ENCODE data around the gene BEAN1.

DNA sequence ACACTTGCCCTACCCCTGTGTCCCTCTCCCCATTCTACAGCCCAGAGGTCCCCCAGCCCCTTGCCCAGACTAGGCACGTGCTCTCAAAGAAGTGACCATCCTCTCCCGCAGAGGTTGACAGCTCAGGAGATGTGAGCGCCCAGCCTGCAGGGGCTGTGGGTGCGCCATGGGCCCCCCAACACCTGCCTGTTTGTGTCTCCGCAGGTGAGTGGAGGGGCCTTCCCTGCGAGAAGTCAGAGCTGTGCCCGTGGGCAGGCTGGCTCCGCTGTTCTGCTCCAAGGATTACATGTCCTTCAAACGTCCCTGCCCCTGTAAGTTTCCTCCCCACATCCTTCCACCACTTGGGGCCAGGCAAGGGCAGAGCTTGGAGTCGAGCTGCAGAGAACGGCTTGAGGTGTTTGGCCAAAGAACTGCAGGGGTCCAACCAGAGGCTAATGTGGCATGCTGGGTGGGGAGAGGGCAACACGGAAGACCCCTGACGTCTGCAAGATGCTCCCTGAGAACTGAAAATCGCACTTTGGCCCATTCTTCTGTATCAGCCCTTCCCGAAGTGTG is 10.4 kb downstream of the BEAN1 start:
- TF ChIP-seq MYNN (tag by site-specific recombination; IDR thresholded peaks at IDR 0.05; ENCODE audit: borderline replicate concordance) (no peak), ZNF23 (tag by site-specific recombination; IDR thresholded peaks at IDR 0.05; ENCODE audit: borderline replicate concordance) (no peak), SP2 (tag by site-specific recombination; IDR thresholded peaks at IDR 0.05) (no peak), ZBTB8A (tag by site-specific recombination; IDR thresholded peaks at IDR 0.05) (no peak), CTCF (tag by site-specific recombination; IDR thresholded peaks at IDR 0.05) (no peak), ZNF140 (tag by site-specific recombination; IDR thresholded peaks at IDR 0.05) (no peak), ZBTB7A (tag by site-specific recombination; IDR thresholded peaks at IDR 0.05; ENCODE audit: low read depth) (no peak)
- TF ChIP-seq, protein P1, sequence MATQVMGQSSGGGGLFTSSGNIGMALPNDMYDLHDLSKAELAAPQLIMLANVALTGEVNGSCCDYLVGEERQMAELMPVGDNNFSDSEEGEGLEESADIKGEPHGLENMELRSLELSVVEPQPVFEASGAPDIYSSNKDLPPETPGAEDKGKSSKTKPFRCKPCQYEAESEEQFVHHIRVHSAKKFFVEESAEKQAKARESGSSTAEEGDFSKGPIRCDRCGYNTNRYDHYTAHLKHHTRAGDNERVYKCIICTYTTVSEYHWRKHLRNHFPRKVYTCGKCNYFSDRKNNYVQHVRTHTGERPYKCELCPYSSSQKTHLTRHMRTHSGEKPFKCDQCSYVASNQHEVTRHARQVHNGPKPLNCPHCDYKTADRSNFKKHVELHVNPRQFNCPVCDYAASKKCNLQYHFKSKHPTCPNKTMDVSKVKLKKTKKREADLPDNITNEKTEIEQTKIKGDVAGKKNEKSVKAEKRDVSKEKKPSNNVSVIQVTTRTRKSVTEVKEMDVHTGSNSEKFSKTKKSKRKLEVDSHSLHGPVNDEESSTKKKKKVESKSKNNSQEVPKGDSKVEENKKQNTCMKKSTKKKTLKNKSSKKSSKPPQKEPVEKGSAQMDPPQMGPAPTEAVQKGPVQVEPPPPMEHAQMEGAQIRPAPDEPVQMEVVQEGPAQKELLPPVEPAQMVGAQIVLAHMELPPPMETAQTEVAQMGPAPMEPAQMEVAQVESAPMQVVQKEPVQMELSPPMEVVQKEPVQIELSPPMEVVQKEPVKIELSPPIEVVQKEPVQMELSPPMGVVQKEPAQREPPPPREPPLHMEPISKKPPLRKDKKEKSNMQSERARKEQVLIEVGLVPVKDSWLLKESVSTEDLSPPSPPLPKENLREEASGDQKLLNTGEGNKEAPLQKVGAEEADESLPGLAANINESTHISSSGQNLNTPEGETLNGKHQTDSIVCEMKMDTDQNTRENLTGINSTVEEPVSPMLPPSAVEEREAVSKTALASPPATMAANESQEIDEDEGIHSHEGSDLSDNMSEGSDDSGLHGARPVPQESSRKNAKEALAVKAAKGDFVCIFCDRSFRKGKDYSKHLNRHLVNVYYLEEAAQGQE (tag by site-specific recombination; IDR thresholded peaks at IDR 0.05): no peak

Data from HEK293 (cell line).